ENCODE results near the gene HNRNPA0.
"Not testable (repeated sequence)": the region's sequence is repeated elsewhere in the genome, so short reads cannot be mapped to it uniquely, and the experiment has no call there.

- not testable (repeated sequence) for TF ChIP-seq POLR2A (IDR thresholded peaks at IDR 0.05; ENCODE audit: low read depth, low read length); FOS (IDR thresholded peaks at IDR 0.05; ENCODE audit: low read depth, low read length); NFE2L2 (IDR thresholded peaks at IDR 0.05; ENCODE audit: low read depth, low read length); CEBPB (IDR thresholded peaks at IDR 0.05; ENCODE audit: low read depth, low read length); RAD21 (IDR thresholded peaks at IDR 0.05; ENCODE audit: low read length); BHLHE40 (IDR thresholded peaks at IDR 0.05; ENCODE audit: low read depth, low read length); MAZ (IDR thresholded peaks at IDR 0.05; ENCODE audit: borderline replicate concordance, low read depth, low read length); MAFK (IDR thresholded peaks at IDR 0.05; ENCODE audit: low read depth, low read length); SMC3 (IDR thresholded peaks at IDR 0.05; ENCODE audit: low read depth, low read length); MXI1 (IDR thresholded peaks at IDR 0.05; ENCODE audit: borderline replicate concordance, low read depth, low read length)
- TF ChIP-seq, protein P1, sequence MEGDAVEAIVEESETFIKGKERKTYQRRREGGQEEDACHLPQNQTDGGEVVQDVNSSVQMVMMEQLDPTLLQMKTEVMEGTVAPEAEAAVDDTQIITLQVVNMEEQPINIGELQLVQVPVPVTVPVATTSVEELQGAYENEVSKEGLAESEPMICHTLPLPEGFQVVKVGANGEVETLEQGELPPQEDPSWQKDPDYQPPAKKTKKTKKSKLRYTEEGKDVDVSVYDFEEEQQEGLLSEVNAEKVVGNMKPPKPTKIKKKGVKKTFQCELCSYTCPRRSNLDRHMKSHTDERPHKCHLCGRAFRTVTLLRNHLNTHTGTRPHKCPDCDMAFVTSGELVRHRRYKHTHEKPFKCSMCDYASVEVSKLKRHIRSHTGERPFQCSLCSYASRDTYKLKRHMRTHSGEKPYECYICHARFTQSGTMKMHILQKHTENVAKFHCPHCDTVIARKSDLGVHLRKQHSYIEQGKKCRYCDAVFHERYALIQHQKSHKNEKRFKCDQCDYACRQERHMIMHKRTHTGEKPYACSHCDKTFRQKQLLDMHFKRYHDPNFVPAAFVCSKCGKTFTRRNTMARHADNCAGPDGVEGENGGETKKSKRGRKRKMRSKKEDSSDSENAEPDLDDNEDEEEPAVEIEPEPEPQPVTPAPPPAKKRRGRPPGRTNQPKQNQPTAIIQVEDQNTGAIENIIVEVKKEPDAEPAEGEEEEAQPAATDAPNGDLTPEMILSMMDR (conservative IDR thresholded peaks at IDR 0.05; ENCODE audit: low read depth, low read length) = not testable (repeated sequence)
- TF ChIP-seq, protein P2, sequence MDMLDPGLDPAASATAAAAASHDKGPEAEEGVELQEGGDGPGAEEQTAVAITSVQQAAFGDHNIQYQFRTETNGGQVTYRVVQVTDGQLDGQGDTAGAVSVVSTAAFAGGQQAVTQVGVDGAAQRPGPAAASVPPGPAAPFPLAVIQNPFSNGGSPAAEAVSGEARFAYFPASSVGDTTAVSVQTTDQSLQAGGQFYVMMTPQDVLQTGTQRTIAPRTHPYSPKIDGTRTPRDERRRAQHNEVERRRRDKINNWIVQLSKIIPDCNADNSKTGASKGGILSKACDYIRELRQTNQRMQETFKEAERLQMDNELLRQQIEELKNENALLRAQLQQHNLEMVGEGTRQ (IDR thresholded peaks at IDR 0.05; ENCODE audit: low read depth, low read length) = not testable (repeated sequence)
Observed at GRCh38 chr5:137767937-137768336, 13.8 kb upstream of the HNRNPA0 start.

All from IMR-90 (cell line).